Heart right ventricle (tissue), 16 donors: ENCODE data around the gene GRIN2A. TPM values are rescaled to one million over a fixed set of nuclear protein-coding genes. Genes with fewer than 3 reads are reported as not detected.

ENCODE experiments used
- ATAC-seq, 8 donors: fragments of 200-7000 bp; cut with Tn5 transposase; one replicate each; pipeline ENCODE4 v1.9.1; 2020; ENCODE audit warnings: mild to moderate bottlenecking in 8 of 8, moderate library complexity in 8 of 8, moderate number of reproducible peaks in 1 of 8
- DNase-seq, 2 donors: peaks; one replicate each; pipeline ENCODE4 v3.0.0-alpha.2; 2020
- H3K27ac ChIP-seq, 10 donors: fragments of 200-600 bp; sonication (generic) in 2 of 10; one replicate each; pipeline versions ENCODE4 v1.5.0 to v1.8.0; 2020 to 2022; ENCODE audit warnings: mild to moderate bottlenecking in 3 of 10
- H3K27me3 ChIP-seq, 7 donors: fragments of 200-600 bp; one replicate each; pipeline ENCODE4 v1.8.0; 2021 to 2022; ENCODE audit warnings: mild to moderate bottlenecking in 2 of 7
- H3K36me3 ChIP-seq, 9 donors: fragments of 200-600 bp; sonication (generic) in 1 of 9; one replicate each; pipeline versions ENCODE4 v1.5.0 to v1.8.0; 2020 to 2022; ENCODE audit warnings: mild to moderate bottlenecking in 2 of 9
- H3K4me1 ChIP-seq, 9 donors: fragments of 200-600 bp; sonication (generic) in 1 of 9; one replicate each; pipeline versions ENCODE4 v1.5.0 to v1.8.0; 2020 to 2022; ENCODE audit warnings: mild to moderate bottlenecking in 4 of 9
- H3K4me3 ChIP-seq, 10 donors: fragments of 200-600 bp; sonication (generic) in 2 of 10; one replicate each; pipeline versions ENCODE4 v1.5.0 to v1.8.0; 2020 to 2022; ENCODE audit warnings: mild to moderate bottlenecking in 7 of 10, moderate library complexity in 2 of 10
- H3K9me3 ChIP-seq, 11 donors: fragments of 200-600 bp in 10 of 11; sonication (generic) in 2 of 11; one replicate each; pipeline versions ENCODE4 v1.5.0 to v1.8.0; 2013 to 2022; ENCODE audit warnings: mild to moderate bottlenecking in 2 of 11, control low read depth in 1 of 11, moderate library complexity in 1 of 11
- WGBS, 2 donors: extraction: QIAGEN DNeasy Blood & Tissue Kit; methylation state at CpG; one replicate each; pipeline ENCODE4 v1.1.7; 2013; ENCODE audit warnings: inconsistent platforms in 1 of 2; 5-methylcytosine and 5-hydroxymethylcytosine counted together
- intact Hi-C, 10 donors: fragments of 100-400 bp; cut with DNase I; formaldehyde crosslinking; loops; one replicate each; pipeline versions ENCODE4 v1.11.1 to v1.14.2; 2022
- polyA plus RNA-seq, 2 donors: library from polyadenylated mRNA; stranded (reverse); fragments of 200-250 nt; gene quantifications; one replicate each; pipeline ENCODE4 v1.2.3, GENCODE V29; 2013
- total RNA-seq, 10 donors: library from RNA; stranded (reverse); fragmentation: NEBNext Ultra II Directional in 3 of 10; extraction: Animal tissue kit (Norgen Biotek cat#: 25700) in 3 of 10; gene quantifications; one replicate each; pipeline versions ENCODE4 v1.2.1 to v1.2.4, GENCODE V29; 2021 to 2023
- TF ChIP-seq, protein P1 (sequence below), 9 donors: fragments of 200-600 bp; sonication (generic) in 2 of 9; IDR thresholded peaks; one replicate each; pipeline versions ENCODE4 v1.5.0 to v1.8.0; 2021 to 2022; ENCODE audit warnings: antibody characterized with exemption in 9 of 9, mild to moderate bottlenecking in 5 of 9, moderate library complexity in 1 of 9
- donor health status: Arrhythmogenic right ventricular cardiomyopathy.
- donor health status: ischemic (EF 13 %, LVEDD 7.1; RV severe dilation, severe dysfunction).
- donor health status: healthy with polysubstance abuse.
- donor health status: DM: no; HTN: yes; CAD: no.
- donor health status: DM: no; HTN: no; CAD: no.
- donor health status: ischemic (EF 25% LVEDD 6.9; RV normal size, moderate dysfunction).
- donor health status: ischemic (EF 25% LVEDD 5.7; RV mildly dilated, moderate dysfunction).
- donor health status: healthy.
- donor health status: DM: yes; HTN: yes; CAD: no.
- donor health status: Ischemic cardiomyopathy.
- donor health status: ischemic (EF 35%, LVEDD 5.7; RV mildly dilated, moderate dysfunction).
- donor health status: nonischemic (EF 11% LVEDD 7.7; RV severe dilation, severe dysfunction).
- donor health status: DM: yes; HTN: yes; CAD: no.
- donor health status: PGD.
- donor health status: ischemic (EF 29% LVEDD 5.4; RV normal size, mild dysfunction).
- donor health status: nonischemic (EF 23%, LVEDD 6.1; RV moderate dilation, normal function).

Gene GRIN2A
- total and polyA plus RNA-seq, 12 donors: 0.01 to 11.7 (median 4.7) TPM

DNA sequence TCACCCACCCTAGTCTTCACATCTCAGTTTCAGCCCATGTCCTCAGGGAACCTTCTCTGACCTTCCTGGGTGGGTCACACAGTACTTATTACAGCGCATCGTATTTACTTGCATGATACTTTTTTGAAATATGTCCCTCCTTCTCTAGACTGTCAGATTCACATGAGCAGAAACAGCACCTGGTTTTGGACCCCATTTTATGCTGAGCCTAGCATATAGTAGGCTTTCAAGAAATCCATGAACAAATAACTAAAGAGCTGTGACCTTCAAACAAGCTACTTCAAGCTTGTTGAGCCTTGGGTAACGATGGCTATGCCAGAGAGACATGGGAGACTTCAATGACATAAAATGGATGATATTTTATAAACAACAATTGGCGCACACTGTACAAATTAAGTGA is 150.3 kb downstream of the GRIN2A start:
- no peak overlapping the region for H3K27ac ChIP-seq
- intact Hi-C loops: loop anchor here in 2 of 10 donors (2.0 to 10.0 kb wide), 2 partner anchors 149 to 377 kb away; no protein-coding TSS in a partner anchor
- H3K27me3 ChIP-seq: peaks cover 0 to 23% (median 0%) of the 10 kb centered on the region in 7 donors
- TF ChIP-seq, protein P1, sequence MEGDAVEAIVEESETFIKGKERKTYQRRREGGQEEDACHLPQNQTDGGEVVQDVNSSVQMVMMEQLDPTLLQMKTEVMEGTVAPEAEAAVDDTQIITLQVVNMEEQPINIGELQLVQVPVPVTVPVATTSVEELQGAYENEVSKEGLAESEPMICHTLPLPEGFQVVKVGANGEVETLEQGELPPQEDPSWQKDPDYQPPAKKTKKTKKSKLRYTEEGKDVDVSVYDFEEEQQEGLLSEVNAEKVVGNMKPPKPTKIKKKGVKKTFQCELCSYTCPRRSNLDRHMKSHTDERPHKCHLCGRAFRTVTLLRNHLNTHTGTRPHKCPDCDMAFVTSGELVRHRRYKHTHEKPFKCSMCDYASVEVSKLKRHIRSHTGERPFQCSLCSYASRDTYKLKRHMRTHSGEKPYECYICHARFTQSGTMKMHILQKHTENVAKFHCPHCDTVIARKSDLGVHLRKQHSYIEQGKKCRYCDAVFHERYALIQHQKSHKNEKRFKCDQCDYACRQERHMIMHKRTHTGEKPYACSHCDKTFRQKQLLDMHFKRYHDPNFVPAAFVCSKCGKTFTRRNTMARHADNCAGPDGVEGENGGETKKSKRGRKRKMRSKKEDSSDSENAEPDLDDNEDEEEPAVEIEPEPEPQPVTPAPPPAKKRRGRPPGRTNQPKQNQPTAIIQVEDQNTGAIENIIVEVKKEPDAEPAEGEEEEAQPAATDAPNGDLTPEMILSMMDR (IDR thresholded peaks at IDR 0.05): no peak
- H3K9me3 ChIP-seq: no peaks in the 10 kb centered on the region
- H3K36me3 ChIP-seq: no peaks in the 10 kb centered on the region
- DNase-seq (no peak), ATAC-seq (no peak)
- 93% methylated on average over 4 of the region's 4 CpGs for WGBS, 2 donors
- no peaks in the 10 kb centered on the region for H3K4me1 ChIP-seq
- H3K4me3 ChIP-seq: no peak overlapping the region

- Histone ChIP-seq H3K27ac (no peak overlapping the region), H3K27me3 (peaks cover 0 to 25% (median 0%) of the 10 kb centered on the region in 7 donors), H3K4me1 (no peaks in the 10 kb centered on the region), H3K4me3 (no peak overlapping the region), H3K36me3 (no peaks in the 10 kb centered on the region), H3K9me3 (no peaks in the 10 kb centered on the region)
- TF ChIP-seq, protein P1 (IDR thresholded peaks at IDR 0.05): peak in 3 of 9 donors; percentile 10 to 44 (median 13)
- DNase-seq: no peak
- WGBS, 2 donors: 68 to 77% methylated on average over 7 of the region's 7 CpGs
- no peak for ATAC-seq
- intact Hi-C loops: loop anchor here in 1 of 10 donors (10.0 kb wide), 1 partner anchor 377 kb away; no protein-coding TSS in a partner anchor
These were observed 150.8 kb downstream of the GRIN2A start for GRCh38 chr16:10031473-10031872.

- H3K9me3 ChIP-seq: no peaks in the 10 kb centered on the region
- H3K36me3 ChIP-seq: no peaks in the 10 kb centered on the region
- no peaks in the 10 kb centered on the region for H3K4me1 ChIP-seq
- no peak overlapping the region for H3K27ac ChIP-seq
- intact Hi-C loops: loop anchor here in 1 of 10 donors (10.0 kb wide), 1 partner anchor 384 kb away; no protein-coding TSS in a partner anchor
- H3K27me3 ChIP-seq: peaks cover 0 to 25% (median 0%) of the 10 kb centered on the region in 7 donors
- TF ChIP-seq, protein P1 (IDR thresholded peaks at IDR 0.05): no peak
- no peak for DNase-seq
- no peak overlapping the region for H3K4me3 ChIP-seq
- no peak for ATAC-seq
These were observed 153.6 kb downstream of the GRIN2A start for GRCh38 chr16:10028644-10029043.

GRCh38 chr16:10027553-10027952 is 154.7 kb downstream of the GRIN2A start:
- no peaks in the 10 kb centered on the region for H3K9me3 ChIP-seq
- H3K36me3 ChIP-seq: no peaks in the 10 kb centered on the region
- intact Hi-C loops: loop anchor here in 1 of 10 donors (10.0 kb wide), 1 partner anchor 383 kb away; no protein-coding TSS in a partner anchor
- DNase-seq (no peak), ATAC-seq (no peak)
- no peak overlapping the region for H3K4me3 ChIP-seq
- H3K4me1 ChIP-seq: no peaks in the 10 kb centered on the region
- H3K27me3 ChIP-seq: peaks cover 0 to 25% (median 0%) of the 10 kb centered on the region in 7 donors
- TF ChIP-seq, protein P1 (IDR thresholded peaks at IDR 0.05): no peak
- no peak overlapping the region for H3K27ac ChIP-seq
- WGBS, 2 donors: 58 to 68% methylated on average over 8 of the region's 8 CpGs
